Renal pelvis (tissue), 4 donors: Measurements from ENCODE around the gene ZNF157. TPM values are rescaled to one million over a fixed set of nuclear protein-coding genes. Genes with fewer than 3 reads are reported as not detected.

Source experiments
- DNase-seq: peaks from one replicate; pipeline ENCODE4 v3.0.0-alpha.2; 2013
- polyA plus RNA-seq, 3 donors: library from polyadenylated mRNA; unstranded; fragments of 120-200 nt; gene quantifications; one replicate each; pipeline ENCODE4 v1.2.1, GENCODE V29; 2013; ENCODE audit not compliant: insufficient read length in 3 of 3

The ZNF157 gene
- polyA plus RNA-seq, 3 donors: 0.87 to 1.5 (median 1.1) TPM

- no peak for DNase-seq
Observed at GRCh38 chrX:47446971-47447370, 76.6 kb downstream of the ZNF157 start.

DNA sequence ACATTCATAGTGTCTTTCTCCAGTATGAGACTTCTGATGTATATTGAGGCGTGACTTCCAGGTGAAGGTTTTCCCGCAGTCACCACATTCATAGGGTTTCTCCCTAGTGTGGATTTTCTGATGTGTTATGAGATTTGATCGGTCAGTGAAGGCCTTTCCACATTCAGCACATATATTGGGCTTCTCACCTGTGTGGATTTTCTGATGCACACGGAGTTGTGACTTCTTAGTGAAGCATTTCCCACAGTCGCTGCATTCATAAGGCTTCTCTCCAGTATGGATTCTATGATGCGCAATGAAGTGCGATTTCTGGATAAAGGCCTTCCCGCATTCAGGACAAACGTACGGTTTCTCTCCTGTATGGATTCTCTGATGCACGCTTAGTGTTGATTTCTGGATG is 77.2 kb downstream of the ZNF157 start:
- no peak for DNase-seq

DNA sequence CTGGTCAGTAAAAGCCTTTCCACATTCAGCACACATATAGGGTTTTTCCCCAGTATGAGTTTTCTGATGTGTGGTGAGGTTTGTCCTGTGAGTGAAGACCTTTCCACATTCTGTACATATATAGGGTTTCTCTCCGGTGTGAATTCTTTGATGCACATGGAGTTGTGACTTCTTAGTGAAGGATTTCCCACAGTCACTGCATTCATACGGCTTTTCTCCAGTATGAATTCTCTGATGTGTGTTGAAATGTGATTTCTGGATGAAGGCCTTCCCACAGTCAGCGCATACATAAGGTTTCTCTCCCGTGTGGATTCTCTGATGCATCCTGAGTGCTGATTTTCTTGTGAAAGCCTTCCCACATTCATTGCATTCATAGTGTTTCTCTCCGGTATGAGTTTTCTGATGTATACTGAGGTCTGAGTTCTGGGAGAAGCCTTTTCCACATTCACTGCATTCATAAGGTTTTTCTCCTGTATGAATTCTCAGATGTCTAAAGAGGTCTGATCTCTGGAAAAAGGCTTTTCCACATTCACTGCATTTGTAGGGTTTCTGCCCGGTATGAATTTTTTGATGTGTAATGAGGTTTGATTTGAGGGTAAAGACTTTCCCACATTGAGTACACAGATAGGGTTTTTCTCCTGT is 77.9 kb downstream of the ZNF157 start:
- DNase-seq: no peak

DNA sequence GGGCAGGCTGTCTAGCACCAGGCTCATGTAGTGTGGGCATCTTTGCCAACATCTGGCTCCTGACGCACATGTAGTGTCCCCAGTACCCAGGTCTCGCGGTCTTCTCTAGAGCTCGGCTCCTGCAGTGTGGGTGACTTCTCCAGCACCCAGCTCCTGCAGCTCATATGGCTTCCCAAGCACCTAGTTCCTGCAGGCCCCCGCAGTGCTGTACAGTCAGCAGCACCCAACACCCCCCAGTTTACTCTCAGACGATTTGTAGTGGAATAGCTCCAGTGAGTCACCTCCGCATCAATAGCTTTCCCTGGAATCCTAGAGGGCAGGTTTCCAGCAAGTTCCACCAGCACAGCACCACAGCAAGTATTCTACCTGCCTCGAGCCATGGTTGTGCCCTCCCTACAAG is 81.7 kb downstream of the ZNF157 start:
- no peak for DNase-seq

DNA sequence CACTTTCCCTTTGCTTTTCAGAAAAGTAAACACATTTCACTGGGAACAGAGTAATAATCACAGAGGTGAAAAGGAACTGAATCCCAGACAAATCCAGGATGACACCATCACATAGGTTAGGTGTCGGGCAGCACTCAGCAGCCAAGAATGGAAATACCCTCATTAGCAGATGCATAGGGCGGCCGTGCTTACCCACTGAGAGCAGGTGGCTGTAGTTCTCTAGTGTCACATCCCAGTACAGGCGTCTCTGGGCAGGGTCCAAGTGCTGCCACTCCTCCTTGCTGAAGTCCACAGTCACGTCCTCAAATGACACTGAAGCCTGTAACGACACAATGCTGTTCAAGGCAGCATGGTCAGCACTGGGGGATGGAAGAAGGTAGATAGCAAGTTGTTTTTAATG is 85.7 kb downstream of the ZNF157 start:
- no peak for DNase-seq

DNA sequence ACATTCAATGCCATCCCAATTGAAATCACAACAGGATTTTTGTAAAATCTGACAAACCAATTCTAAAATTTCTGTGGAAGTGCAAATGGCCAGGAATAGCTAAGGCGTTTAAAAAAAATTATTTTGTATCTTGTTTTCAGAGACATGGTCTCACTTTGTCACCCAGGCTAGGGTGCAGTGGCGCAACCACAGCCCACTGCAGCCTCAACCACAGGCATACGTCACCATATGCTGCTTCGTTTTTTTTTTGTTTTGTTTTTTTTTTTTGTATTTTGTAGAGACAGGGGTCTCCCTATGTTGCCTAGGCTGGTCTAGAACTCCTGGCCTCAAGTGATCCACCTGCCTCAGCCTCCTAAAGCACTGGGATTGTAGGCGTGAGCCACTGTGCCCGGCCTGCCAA is 88.2 kb downstream of the ZNF157 start:
- no peak for DNase-seq

- no peak for DNase-seq
Observed at GRCh38 chrX:47460561-47460960, 90.2 kb downstream of the ZNF157 start.

Other genes starting within 250 kb of the ZNF157 start
- gene NDUFB11, start 225.9 kb upstream of the ZNF157 start, polyA plus RNA-seq: 100 to 1,000 TPM in 2 of 3 donors, 10 to 100 TPM in 1; 87.1 to 127 (median 119) TPM
- 10 to 100 TPM; 54.5 to 67.8 (median 65.8) TPM for gene RBM10, start 225.4 kb upstream of the ZNF157 start, polyA plus RNA-seq
- 100 to 1,000 TPM; 238 to 317 (median 302) TPM for gene UBA1, start 176.7 kb upstream of the ZNF157 start, polyA plus RNA-seq
- 100 to 1,000 TPM; 129 to 132 (median 132) TPM for gene CDK16, start 151.9 kb upstream of the ZNF157 start, polyA plus RNA-seq
- gene USP11, start 137.6 kb upstream of the ZNF157 start, polyA plus RNA-seq: 100 to 1,000 TPM; 143 to 151 (median 150) TPM
- gene ZNF41, start 112.6 kb downstream of the ZNF157 start, polyA plus RNA-seq: 10 to 100 TPM; 11.2 to 13.0 (median 12.8) TPM
- 10 to 100 TPM; 67.2 to 77.1 (median 68.7) TPM for gene ARAF, start 190.6 kb downstream of the ZNF157 start, polyA plus RNA-seq
- gene TIMP1, start 211.9 kb downstream of the ZNF157 start, polyA plus RNA-seq: 100 to 1,000 TPM in 1 of 3 donors, 10 to 100 TPM in 2; 66.9 to 103 (median 72.7) TPM
- 1 to 10 TPM; 4.4 to 7.4 (median 5.4) TPM for gene SYN1, start 249.3 kb downstream of the ZNF157 start, polyA plus RNA-seq